ENCODE results near the gene TBX19.

Gene TBX19

DNA sequence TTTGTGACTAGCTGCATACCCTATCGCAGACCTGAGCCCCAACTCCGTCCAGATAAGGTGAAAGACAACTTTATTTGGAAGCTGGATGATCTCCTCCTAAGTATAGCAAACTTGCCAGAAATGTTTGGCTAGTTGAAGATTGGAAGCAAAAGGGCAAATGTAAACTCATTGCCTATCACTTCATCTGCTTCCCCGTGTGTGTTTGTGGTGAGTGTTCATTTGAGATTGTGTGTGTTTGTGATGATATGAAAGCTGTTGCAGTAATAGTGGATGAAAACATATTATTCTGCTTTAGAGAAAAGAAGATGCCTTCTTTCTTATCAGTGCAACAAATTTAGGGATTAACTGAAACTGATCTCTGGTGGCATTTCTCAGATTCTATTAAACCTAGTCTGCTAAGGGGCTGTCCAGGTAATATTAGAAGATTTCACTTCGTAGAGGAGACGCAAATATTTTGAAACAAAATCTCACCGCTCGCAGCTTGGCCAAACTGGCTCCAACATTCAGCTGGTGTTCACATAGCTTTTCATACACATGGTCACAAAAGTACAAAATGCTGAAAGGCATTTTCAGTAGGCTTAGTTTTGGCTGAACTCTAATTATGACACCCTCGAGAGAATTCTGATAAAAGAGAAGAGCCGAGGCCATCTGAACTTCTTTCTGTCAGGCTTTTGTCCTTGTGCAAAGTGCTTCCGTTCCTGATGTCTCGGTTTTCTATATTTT lies 1.1 kb downstream of the TBX19 start:
- H3K36me3 ChIP-seq (ENCODE audit: insufficient read depth, insufficient read length, low read length): no peaks in the 10 kb centered on the region
- H3K4me1 ChIP-seq (ENCODE audit: insufficient read depth, insufficient read length): no peaks in the 10 kb centered on the region
- TF ChIP-seq ZNF274 (IDR thresholded peaks at IDR 0.05; ENCODE audit: low read depth, low read length): no peak
- no peak for TF ChIP-seq YY1 (IDR thresholded peaks at IDR 0.05; ENCODE audit: insufficient read depth, insufficient read length)
- no peak for TF ChIP-seq SUZ12 (IDR thresholded peaks at IDR 0.05; ENCODE audit: extremely low read depth, insufficient read depth, insufficient read length)
- no peak overlapping the region for H3K4me3 ChIP-seq (ENCODE audit: insufficient read length, low read depth)
- no peak for DNase-seq (ENCODE audit: low read depth, low spot score)
- H3K27me3 ChIP-seq (ENCODE audit: insufficient read depth, insufficient read length): no peaks in the 10 kb centered on the region
- no peak overlapping the region for H3K9ac ChIP-seq (ENCODE audit: insufficient read length, low read depth)
- no peaks in the 10 kb centered on the region; the same call in 1 of the 2 replicates for H3K9me3 ChIP-seq (ENCODE audit: insufficient read depth, low read length)

DNA sequence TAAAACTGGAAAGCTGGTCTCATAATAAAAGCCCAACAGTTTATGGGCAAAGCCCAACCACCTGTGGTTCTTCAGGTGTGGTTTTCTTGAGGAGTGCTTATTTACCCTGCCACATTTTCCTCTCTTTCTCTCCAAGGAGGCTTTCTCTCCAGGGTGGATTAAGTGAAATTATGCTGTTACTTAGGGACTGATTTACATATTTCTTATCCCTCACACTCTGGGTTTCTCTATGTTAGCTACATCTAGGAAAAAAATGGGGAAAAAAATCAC lies 4.8 kb downstream of the TBX19 start:
- no peaks in the 10 kb centered on the region for H3K36me3 ChIP-seq (ENCODE audit: insufficient read depth, insufficient read length, low read length)
- no peak overlapping the region for H3K9ac ChIP-seq (ENCODE audit: insufficient read length, low read depth)
- H3K9me3 ChIP-seq (ENCODE audit: insufficient read depth, low read length): no peaks in the 10 kb centered on the region
- no peak for DNase-seq (ENCODE audit: low read depth, low spot score)
- TF ChIP-seq ZNF274 (IDR thresholded peaks at IDR 0.05; ENCODE audit: low read depth, low read length) (no peak), YY1 (IDR thresholded peaks at IDR 0.05; ENCODE audit: insufficient read depth, insufficient read length) (no peak), SUZ12 (IDR thresholded peaks at IDR 0.05; ENCODE audit: extremely low read depth, insufficient read depth, insufficient read length) (no peak)
- H3K27me3 ChIP-seq (ENCODE audit: insufficient read depth, insufficient read length): no peaks in the 10 kb centered on the region
- no peak overlapping the region for H3K4me3 ChIP-seq (ENCODE audit: insufficient read length, low read depth)
- H3K4me1 ChIP-seq (ENCODE audit: insufficient read depth, insufficient read length): no peaks in the 10 kb centered on the region

GRCh38 chr1:168285971-168286927 lies 5.6 kb downstream of the TBX19 start:
- Histone ChIP-seq H3K4me1 (ENCODE audit: insufficient read depth, insufficient read length) (peaks cover 3% of the 10 kb centered on the region), H3K9me3 (ENCODE audit: insufficient read depth, low read length) (no peaks in the 10 kb centered on the region), H3K36me3 (ENCODE audit: insufficient read depth, insufficient read length, low read length) (no peaks in the 10 kb centered on the region), H3K9ac (ENCODE audit: insufficient read length, low read depth) (no peak overlapping the region), H3K27me3 (ENCODE audit: insufficient read depth, insufficient read length) (peaks cover 2% of the 10 kb centered on the region), H3K4me3 (ENCODE audit: insufficient read length, low read depth) (no peak overlapping the region)
- TF ChIP-seq YY1 (IDR thresholded peaks at IDR 0.05; ENCODE audit: insufficient read depth, insufficient read length) (no peak), ZNF274 (IDR thresholded peaks at IDR 0.05; ENCODE audit: low read depth, low read length) (no peak), SUZ12 (IDR thresholded peaks at IDR 0.05; ENCODE audit: extremely low read depth, insufficient read depth, insufficient read length) (no peak)
- no peak for DNase-seq (ENCODE audit: low read depth, low spot score)

GRCh38 chr1:168287237-168287664 lies 6.6 kb downstream of the TBX19 start:
- H3K4me1 ChIP-seq (ENCODE audit: insufficient read depth, insufficient read length): peaks cover 4% of the 10 kb centered on the region
- H3K27me3 ChIP-seq (ENCODE audit: insufficient read depth, insufficient read length): peaks cover 2% of the 10 kb centered on the region
- DNase-seq (ENCODE audit: low read depth, low spot score): no peak
- H3K36me3 ChIP-seq (ENCODE audit: insufficient read depth, insufficient read length, low read length): no peaks in the 10 kb centered on the region
- H3K4me3 ChIP-seq (ENCODE audit: insufficient read length, low read depth): no peak overlapping the region
- TF ChIP-seq SUZ12 (IDR thresholded peaks at IDR 0.05; ENCODE audit: extremely low read depth, insufficient read depth, insufficient read length): no peak
- TF ChIP-seq ZNF274 (IDR thresholded peaks at IDR 0.05; ENCODE audit: low read depth, low read length): no peak
- TF ChIP-seq YY1 (IDR thresholded peaks at IDR 0.05; ENCODE audit: insufficient read depth, insufficient read length): no peak
- no peak overlapping the region for H3K9ac ChIP-seq (ENCODE audit: insufficient read length, low read depth)
- no peaks in the 10 kb centered on the region for H3K9me3 ChIP-seq (ENCODE audit: insufficient read depth, low read length)

DNA sequence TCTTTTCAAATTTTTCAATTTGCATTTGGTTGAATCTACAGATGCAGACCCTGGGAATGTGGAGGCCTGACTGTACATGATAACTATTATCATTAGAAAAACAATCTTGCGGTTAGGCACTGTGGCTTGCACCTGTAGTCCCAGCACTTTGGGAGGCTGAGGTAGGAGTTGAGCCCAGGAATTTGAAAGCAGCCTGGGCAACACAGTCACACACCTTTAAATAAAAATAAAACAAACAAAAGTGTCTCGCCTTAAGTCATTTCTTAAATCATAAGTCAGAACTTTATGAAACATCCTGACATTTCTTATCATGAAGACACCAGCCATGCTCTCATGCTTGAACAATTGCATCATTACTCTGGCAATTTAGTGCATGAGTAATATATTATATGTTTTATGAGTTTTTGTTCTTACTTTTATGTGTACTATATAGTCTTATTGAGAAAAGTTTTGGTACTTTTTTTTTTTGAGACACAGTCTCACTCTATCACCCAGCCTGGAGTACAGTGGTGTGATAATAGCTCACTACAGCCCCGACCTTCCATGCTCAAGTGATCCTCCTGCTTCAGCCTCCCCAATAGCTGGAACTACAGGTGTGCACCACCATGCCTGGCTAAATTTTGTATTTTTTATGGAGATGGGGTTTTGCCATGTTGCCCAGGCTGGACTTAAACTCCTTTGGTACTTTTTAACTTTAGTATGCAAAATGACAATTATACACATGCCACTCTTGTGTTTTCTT lies 7.8 kb downstream of the TBX19 start:
- Histone ChIP-seq H3K27me3 (ENCODE audit: insufficient read depth, insufficient read length) (peaks cover 2% of the 10 kb centered on the region), H3K9ac (ENCODE audit: insufficient read length, low read depth) (no peak overlapping the region), H3K4me1 (ENCODE audit: insufficient read depth, insufficient read length) (peaks cover 4% of the 10 kb centered on the region), H3K9me3 (ENCODE audit: insufficient read depth, low read length) (no peaks in the 10 kb centered on the region), H3K36me3 (ENCODE audit: insufficient read depth, insufficient read length, low read length) (no peaks in the 10 kb centered on the region), H3K4me3 (ENCODE audit: insufficient read length, low read depth) (no peak overlapping the region)
- DNase-seq (ENCODE audit: low read depth, low spot score): no peak
- TF ChIP-seq SUZ12 (IDR thresholded peaks at IDR 0.05; ENCODE audit: extremely low read depth, insufficient read depth, insufficient read length) (no peak), ZNF274 (IDR thresholded peaks at IDR 0.05; ENCODE audit: low read depth, low read length) (no peak), YY1 (IDR thresholded peaks at IDR 0.05; ENCODE audit: insufficient read depth, insufficient read length) (no peak)

DNA sequence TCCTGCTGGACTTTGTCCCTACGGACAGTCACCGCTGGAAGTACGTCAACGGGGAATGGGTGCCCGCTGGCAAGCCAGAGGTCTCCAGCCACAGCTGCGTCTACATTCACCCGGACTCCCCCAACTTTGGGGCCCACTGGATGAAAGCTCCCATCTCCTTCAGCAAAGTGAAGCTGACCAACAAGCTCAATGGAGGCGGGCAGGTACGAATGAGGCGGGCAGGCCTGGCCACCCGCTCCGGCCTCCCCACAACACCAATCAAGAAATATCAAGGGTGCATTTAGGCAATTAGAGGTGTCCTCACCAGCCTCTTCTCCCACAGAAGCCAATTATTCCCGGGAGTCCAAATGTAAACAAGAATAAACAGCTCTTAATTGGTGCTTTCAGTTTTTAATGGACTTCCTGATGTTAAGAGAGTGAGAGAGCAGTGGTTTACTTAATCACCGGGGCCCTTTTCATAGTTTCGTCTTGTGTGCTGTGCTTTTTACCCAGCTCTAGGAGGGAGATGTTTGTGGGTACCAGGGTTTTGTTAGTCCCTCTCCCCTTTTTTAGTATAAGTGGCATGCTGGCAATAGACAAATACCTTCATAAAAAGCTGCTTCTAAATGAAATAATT lies 10.7 kb downstream of the TBX19 start:
- Histone ChIP-seq H3K4me1 (ENCODE audit: insufficient read depth, insufficient read length) (peaks cover 4% of the 10 kb centered on the region), H3K36me3 (ENCODE audit: insufficient read depth, insufficient read length, low read length) (no peaks in the 10 kb centered on the region), H3K27me3 (ENCODE audit: insufficient read depth, insufficient read length) (peaks cover 2% of the 10 kb centered on the region), H3K9me3 (ENCODE audit: insufficient read depth, low read length) (no peaks in the 10 kb centered on the region), H3K4me3 (ENCODE audit: insufficient read length, low read depth) (no peak overlapping the region), H3K9ac (ENCODE audit: insufficient read length, low read depth) (no peak overlapping the region)
- TF ChIP-seq ZNF274 (IDR thresholded peaks at IDR 0.05; ENCODE audit: low read depth, low read length): no peak
- TF ChIP-seq YY1 (IDR thresholded peaks at IDR 0.05; ENCODE audit: insufficient read depth, insufficient read length): no peak
- no peak for TF ChIP-seq SUZ12 (IDR thresholded peaks at IDR 0.05; ENCODE audit: extremely low read depth, insufficient read depth, insufficient read length)
- no peak for DNase-seq (ENCODE audit: low read depth, low spot score)
